Endothelial cell of umbilical vein (primary cell): Measurements from ENCODE around the gene CHAF1A. TPM values are rescaled to one million over a fixed set of nuclear protein-coding genes. Genes with fewer than 3 reads are reported as not detected.

Experiments
- BruUV-seq: library from RNA; stranded (reverse); fragments of 400-500 nt; replicated peaks from 2 replicates; lab custom pipeline; 2021; lab: Mats Ljungman, UMichigan
- CTCF ChIA-PET: fragments of 300-600, 350-600 bp; sonication (Branson Sonifier 250); formaldehyde crosslinking; loops from one replicate; lab custom pipeline; 2021; ENCODE audit warnings: antibody characterized with exemption, inconsistent platforms; lab: Charles Lee
- POLR2A ChIA-PET: fragments of 300-600, 350-600 bp; sonication (Branson Sonifier 250); formaldehyde crosslinking; loops from one replicate; lab custom pipeline; 2021; ENCODE audit warnings: antibody characterized with exemption, inconsistent platforms; lab: Charles Lee
- DNase-seq: peaks from one replicate; pipeline ENCODE4 v3.0.0-alpha.2; 2011; ENCODE audit warnings: low read depth, low spot score
- FAIRE-seq: peaks from 2 replicates; lab custom pipeline; 2011; peaks lifted over from hg19 to GRCh38; lab: Jason Lieb, UNC
- H2AFZ ChIP-seq: 2 replicates; pipeline ENCODE4 v1.6.0; 2012; ENCODE audit warnings: low read depth, low read length, control low read depth, inconsistent platforms
- H3K27ac ChIP-seq: 2 replicates; pipeline ENCODE4 v1.5.1; 2011; ENCODE audit warnings: low read depth, mild to moderate bottlenecking, control low read depth, low read length, moderate library complexity; ENCODE audit not compliant: insufficient read depth
- H3K27me3 ChIP-seq, 2 experiments: 2 replicates each; pipeline versions ENCODE4 v1.6.0 to v1.6.1; 2011; ENCODE audit warnings: low read length in 2 of 2, mixed read lengths in 1 of 2; ENCODE audit not compliant: control insufficient read depth in 2 of 2, insufficient read depth in 2 of 2
- H3K36me3 ChIP-seq, 2 experiments: 2 replicates in 1 of 2; 3 replicates in 1 of 2; pipeline ENCODE4 v1.5.1; 2011; ENCODE audit warnings: low read length in 2 of 2, mild to moderate bottlenecking in 1 of 2, moderate library complexity in 1 of 2; ENCODE audit not compliant: control insufficient read depth in 2 of 2, insufficient read depth in 2 of 2; ENCODE audit errors: extremely low read depth in 1 of 2
- H3K4me1 ChIP-seq: 3 replicates; pipeline ENCODE4 v1.5.1; 2011; ENCODE audit warnings: mild to moderate bottlenecking, low read length; ENCODE audit not compliant: control insufficient read depth, insufficient read depth; ENCODE audit errors: extremely low read depth
- H3K4me2 ChIP-seq: 2 replicates; pipeline ENCODE4 v1.6.1; 2011; ENCODE audit warnings: low read length, control low read depth, mixed read lengths; ENCODE audit not compliant: insufficient read depth
- H3K4me3 ChIP-seq, 3 experiments: fragments of 200-600 bp in 1 of 3; sonication (generic), shearing (Covaris generic) in 1 of 3; replicated peaks in 1 of 3; 2 replicates each; pipeline ENCODE4 v1.5.1; 2011 to 2016; ENCODE audit warnings: control low read depth in 3 of 3, low read length in 3 of 3, mild to moderate bottlenecking in 2 of 3, inconsistent platforms in 1 of 3, low read depth in 1 of 3, moderate library complexity in 1 of 3; ENCODE audit not compliant: insufficient read depth in 1 of 3
- H3K79me2 ChIP-seq: 2 replicates; pipeline ENCODE4 v1.6.0; 2012; ENCODE audit warnings: low read length, inconsistent platforms; ENCODE audit not compliant: control insufficient read depth, insufficient read depth
- H3K9ac ChIP-seq: replicated peaks from 2 replicates; pipeline ENCODE3; 2011; ENCODE audit warnings: low read length, control low read depth; ENCODE audit not compliant: insufficient read depth; ENCODE audit errors: extremely low read depth
- H3K9me1 ChIP-seq: replicated peaks from 3 replicates; pipeline ENCODE4 v1.6.0; 2011; ENCODE audit warnings: mild to moderate bottlenecking, low read length; ENCODE audit not compliant: control insufficient read depth, insufficient read depth; ENCODE audit errors: extremely low read depth
- H3K9me3 ChIP-seq: replicated peaks from 2 replicates; pipeline ENCODE4 v1.5.1; 2012; ENCODE audit warnings: low read length, inconsistent platforms; ENCODE audit not compliant: control insufficient read depth, insufficient read depth
- H4K20me1 ChIP-seq: replicated peaks from 2 replicates; pipeline ENCODE3; 2011; ENCODE audit warnings: mild to moderate bottlenecking, low read length; ENCODE audit not compliant: control insufficient read depth, insufficient read depth; ENCODE audit errors: extremely low read depth
- CTCF ChIP-seq, 2 donors: IDR thresholded peaks; 1 replicate in 1 of 2; 2 replicates in 1 of 2; pipeline ENCODE4 v1.5.1; 2011; ENCODE audit warnings: low read length in 2 of 2, mild to moderate bottlenecking in 2 of 2, moderate library complexity in 2 of 2, control low read depth in 1 of 2, inconsistent platforms in 1 of 2, low read depth in 1 of 2; ENCODE audit not compliant: insufficient read depth in 1 of 2; ENCODE audit errors: extremely low read depth in 1 of 2
- EZH2 ChIP-seq: IDR thresholded peaks from 2 replicates; pipeline ENCODE4 v1.6.1; 2012; ENCODE audit warnings: borderline replicate concordance, low read depth, mild to moderate bottlenecking, moderate library complexity, low read length, inconsistent platforms; ENCODE audit not compliant: severe bottlenecking
- FOS ChIP-seq: IDR thresholded peaks from 2 replicates; pipeline ENCODE4 v1.6.1; 2011; ENCODE audit warnings: mild to moderate bottlenecking, low read length, moderate library complexity, borderline replicate concordance; ENCODE audit not compliant: insufficient read depth
- GATA2 ChIP-seq: IDR thresholded peaks from 2 replicates; pipeline ENCODE4 v1.7.0; 2011; ENCODE audit warnings: low read depth, mild to moderate bottlenecking, moderate library complexity, mixed read lengths, low read length; ENCODE audit not compliant: insufficient read length, insufficient read depth
- JUN ChIP-seq: IDR thresholded peaks from 2 replicates; pipeline ENCODE4 v1.6.1; 2011; ENCODE audit warnings: borderline replicate concordance, low read depth; ENCODE audit not compliant: insufficient read length, insufficient read depth
- MAX ChIP-seq: IDR thresholded peaks from 2 replicates; pipeline ENCODE4 v1.6.1; 2011; ENCODE audit not compliant: insufficient read depth, insufficient read length
- MYC ChIP-seq: IDR thresholded peaks from one replicate; pipeline ENCODE4 v1.6.1; 2011; ENCODE audit warnings: mild to moderate bottlenecking, low read depth, low read length
- POLR2A ChIP-seq: IDR thresholded peaks from 2 replicates; pipeline ENCODE4 v1.6.1; 2012; ENCODE audit warnings: low read depth, mild to moderate bottlenecking, control low read depth, low read length
- POLR2AphosphoS5 ChIP-seq: IDR thresholded peaks from 2 replicates; pipeline ENCODE4 v1.6.1; 2012; ENCODE audit warnings: low read depth, mild to moderate bottlenecking, control low read depth, low read length, moderate library complexity; ENCODE audit not compliant: insufficient read depth
- dilution Hi-C: fragments of 300-500 bp; cut with MboI; formaldehyde crosslinking; loops from one replicate; pipeline ENCODE4 v1.15.0; 2019; ENCODE audit warnings: low sequenced_read_pairs; ENCODE audit not compliant: extremely low pct_ligation_motif_present
- intact Hi-C: fragments of 100-400 bp; cut with micrococcal nuclease; formaldehyde crosslinking; loops from one replicate; pipeline ENCODE4 v1.10.0; 2022
- polyA plus RNA-seq, 4 experiments: library from polyadenylated mRNA; depleted of rRNA in 3 of 4; stranded (reverse) in 3 of 4; unstranded in 1 of 4; fragments of >200 nt; gene quantifications; 2 replicates each; pipeline versions ENCODE4 v1.2.1 to v1.2.3, GENCODE V29; 2011 to 2012; ENCODE audit warnings: missing spikeins in 1 of 4
- total RNA-seq: library from RNA; stranded (reverse); gene quantifications from 2 replicates; pipeline ENCODE4 v1.2.3, GENCODE V29; 2021

Gene CHAF1A
- total and polyA plus RNA-seq, 2 donors (not counting 3 experiments of a cell fraction or from before 2014, with no cell fraction given): 19.5 to 44.5 TPM

- Histone ChIP-seq H3K4me2 (no peak overlapping the region), H4K20me1 (no peaks in the 10 kb centered on the region), H2AFZ (no peak overlapping the region), H3K4me1 (no peaks in the 10 kb centered on the region), H3K9me1 (no peaks in the 10 kb centered on the region), H3K9ac (no peak overlapping the region), H3K79me2 (no peaks in the 10 kb centered on the region), H3K36me3 (no peaks in the 10 kb centered on the region), H3K9me3 (no peaks in the 10 kb centered on the region), H3K27me3 (no peaks in the 10 kb centered on the region), H3K4me3 (no peak overlapping the region), H3K27ac (no peak overlapping the region)
- DNase-seq: no peak
- POLR2A ChIA-PET: interaction anchor here (0.5 kb wide), 1 partner anchor 137 kb away, joined by 10 read pairs; no protein-coding TSS in a partner anchor
- dilution Hi-C loops: no loop called here
- BruUV-seq: no TSS peak
- CTCF ChIA-PET: no interaction called here
- intact Hi-C loops: no loop called here
- no peak for FAIRE-seq
- no peak for TF ChIP-seq FOS
These were observed 62.6 kb downstream of the CHAF1A start for GRCh38 chr19:4464815-4465581.

GRCh38 chr19:4467835-4468234, 65.4 kb downstream of the CHAF1A start:
- FAIRE-seq (no peak), DNase-seq (no peak)
- H3K4me3 ChIP-seq: no peak overlapping the region
- no peaks in the 10 kb centered on the region for H3K36me3 ChIP-seq
- H3K27ac ChIP-seq: no peak overlapping the region
- H2AFZ ChIP-seq: no peak overlapping the region
- no peaks in the 10 kb centered on the region for H4K20me1 ChIP-seq
- CTCF ChIA-PET: no interaction called here
- dilution Hi-C loops (no loop called here), intact Hi-C loops (no loop called here)
- no peaks in the 10 kb centered on the region for H3K4me1 ChIP-seq
- no peak overlapping the region for H3K4me2 ChIP-seq
- H3K9me3 ChIP-seq: no peaks in the 10 kb centered on the region
- no peaks in the 10 kb centered on the region for H3K27me3 ChIP-seq
- H3K9me1 ChIP-seq: no peaks in the 10 kb centered on the region
- H3K79me2 ChIP-seq: peaks cover 5% of the 10 kb centered on the region
- no peak overlapping the region for H3K9ac ChIP-seq
- BruUV-seq: no TSS peak
- TF ChIP-seq POLR2AphosphoS5 (no peak), EZH2 (no peak), JUN (no peak), MAX (no peak), POLR2A (no peak), FOS (no peak), CTCF (IDR thresholded peaks at IDR 0.05; ENCODE audit: extremely low read depth in 1 of 2, insufficient read depth in 1 of 2, low read depth in 1 of 2, low read length in 2 of 2) (no peak), GATA2 (no peak), MYC (no peak)
- POLR2A ChIA-PET: no interaction called here
